Loucy (cell line): ENCODE results near the gene BTBD9.

Experiments
- H2AFZ ChIP-seq: fragments of 200-600 bp; sonication (generic); 2 replicates; pipeline ENCODE4 v1.6.0; 2016; ENCODE audit warnings: antibody characterized with exemption, mild to moderate bottlenecking, low read length, moderate library complexity
- H3F3A ChIP-seq: fragments of 200-600 bp; 2 replicates; pipeline ENCODE4 v1.6.0; 2016; ENCODE audit warnings: antibody characterized with exemption, low read depth, mild to moderate bottlenecking
- H3K27me3 ChIP-seq: fragments of 200-600 bp; sonication (generic); 2 replicates; pipeline ENCODE4 v1.6.1; 2014; ENCODE audit warnings: low read length, mild to moderate bottlenecking; ENCODE audit not compliant: insufficient read depth, poor library complexity, severe bottlenecking
- H3K36me3 ChIP-seq: fragments of 200-600 bp; sonication (generic); 2 replicates; pipeline ENCODE4 v1.6.1; 2016; ENCODE audit warnings: low read length; ENCODE audit not compliant: insufficient read depth
- H3K4me1 ChIP-seq: fragments of 200-600 bp; sonication (generic); 2 replicates; pipeline ENCODE4 v1.5.1; 2014; ENCODE audit warnings: low read length, mild to moderate bottlenecking; ENCODE audit not compliant: insufficient read depth, poor library complexity, severe bottlenecking
- H3K4me2 ChIP-seq: fragments of 200-600 bp; sonication (generic); 2 replicates; pipeline ENCODE4 v1.6.0; 2014; ENCODE audit warnings: antibody characterized with exemption, low read length, low read depth, mild to moderate bottlenecking; ENCODE audit not compliant: poor library complexity, severe bottlenecking
- H3K4me3 ChIP-seq: fragments of 200-600 bp; sonication (generic); 2 replicates; pipeline ENCODE4 v1.5.1; 2014; ENCODE audit warnings: low read length, mild to moderate bottlenecking, mixed read lengths; ENCODE audit not compliant: poor library complexity, severe bottlenecking
- H3K79me2 ChIP-seq: fragments of 200-600 bp; sonication (generic); 2 replicates; pipeline ENCODE4 v1.6.1; 2014; ENCODE audit warnings: low read length; ENCODE audit not compliant: insufficient read depth
- H3K9ac ChIP-seq: fragments of 200-600 bp; sonication (generic); 2 replicates; pipeline ENCODE4 v1.6.0; 2014; ENCODE audit warnings: mild to moderate bottlenecking, low read depth, low read length, moderate library complexity; ENCODE audit not compliant: poor library complexity, severe bottlenecking
- H3K9me2 ChIP-seq: fragments of 200-600 bp; sonication (generic); replicated peaks from 2 replicates; pipeline ENCODE4 v1.6.1; 2016; ENCODE audit warnings: low read depth, low read length, mixed read lengths
- H3K9me3 ChIP-seq: fragments of 200-600 bp; sonication (generic); 2 replicates; pipeline ENCODE4 v1.6.1; 2014; ENCODE audit warnings: mild to moderate bottlenecking, antibody characterized with exemption, low read length, low read depth; ENCODE audit not compliant: insufficient read depth
- H4K20me1 ChIP-seq: fragments of 200-600 bp; sonication (generic); 2 replicates; pipeline ENCODE4 v1.6.0; 2014; ENCODE audit warnings: antibody characterized with exemption, low read length, mild to moderate bottlenecking; ENCODE audit not compliant: insufficient read depth, poor library complexity, severe bottlenecking
- CTCF ChIP-seq: fragments of 200-600 bp; sonication (generic); conservative IDR thresholded peaks from 2 replicates; pipeline ENCODE4 v1.5.1; 2014; ENCODE audit warnings: mild to moderate bottlenecking, antibody characterized with exemption, low read length
- EZH2phosphoT487 ChIP-seq: fragments of 200-600 bp; IDR thresholded peaks from 2 replicates; pipeline ENCODE4 v1.6.1; 2018; ENCODE audit warnings: antibody characterized with exemption, mild to moderate bottlenecking, moderate library complexity, borderline replicate concordance

Gene BTBD9

DNA sequence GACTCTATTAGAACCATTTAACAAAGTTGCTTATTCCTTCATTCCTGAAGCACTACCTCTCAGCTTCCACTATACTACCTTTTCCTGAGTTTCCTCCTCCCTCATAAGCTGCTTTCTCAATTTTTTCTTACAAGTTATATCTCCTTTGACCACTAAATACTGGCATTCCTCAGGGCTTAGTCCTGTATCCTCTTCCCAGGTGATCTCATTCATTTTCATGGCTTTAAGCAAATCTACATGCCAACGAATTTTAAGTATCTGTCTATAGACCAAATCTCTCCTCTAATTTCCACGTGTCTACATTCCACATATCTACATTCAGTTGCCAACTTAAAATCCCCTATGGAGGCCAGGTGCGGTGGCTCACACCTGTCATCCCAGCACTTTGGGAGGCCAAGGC is 134.7 kb downstream of the BTBD9 start:
- no peak overlapping the region for H2AFZ ChIP-seq
- H3K79me2 ChIP-seq, result no peaks in the 10 kb centered on the region
- H3K4me3 ChIP-seq, result no peak overlapping the region
- no peak overlapping the region for H3K4me2 ChIP-seq
- TF ChIP-seq CTCF (no peak), EZH2phosphoT487 (no peak)
- no peaks in the 10 kb centered on the region for H3K9me3 ChIP-seq
- H3K4me1 ChIP-seq, result peaks cover 9% of the 10 kb centered on the region
- no peaks in the 10 kb centered on the region for H4K20me1 ChIP-seq
- no peaks in the 10 kb centered on the region for H3F3A ChIP-seq
- no peaks in the 10 kb centered on the region for H3K36me3 ChIP-seq
- no peaks in the 10 kb centered on the region for H3K27me3 ChIP-seq
- H3K9me2 ChIP-seq, result no peaks in the 10 kb centered on the region
- no peak overlapping the region for H3K9ac ChIP-seq

DNA sequence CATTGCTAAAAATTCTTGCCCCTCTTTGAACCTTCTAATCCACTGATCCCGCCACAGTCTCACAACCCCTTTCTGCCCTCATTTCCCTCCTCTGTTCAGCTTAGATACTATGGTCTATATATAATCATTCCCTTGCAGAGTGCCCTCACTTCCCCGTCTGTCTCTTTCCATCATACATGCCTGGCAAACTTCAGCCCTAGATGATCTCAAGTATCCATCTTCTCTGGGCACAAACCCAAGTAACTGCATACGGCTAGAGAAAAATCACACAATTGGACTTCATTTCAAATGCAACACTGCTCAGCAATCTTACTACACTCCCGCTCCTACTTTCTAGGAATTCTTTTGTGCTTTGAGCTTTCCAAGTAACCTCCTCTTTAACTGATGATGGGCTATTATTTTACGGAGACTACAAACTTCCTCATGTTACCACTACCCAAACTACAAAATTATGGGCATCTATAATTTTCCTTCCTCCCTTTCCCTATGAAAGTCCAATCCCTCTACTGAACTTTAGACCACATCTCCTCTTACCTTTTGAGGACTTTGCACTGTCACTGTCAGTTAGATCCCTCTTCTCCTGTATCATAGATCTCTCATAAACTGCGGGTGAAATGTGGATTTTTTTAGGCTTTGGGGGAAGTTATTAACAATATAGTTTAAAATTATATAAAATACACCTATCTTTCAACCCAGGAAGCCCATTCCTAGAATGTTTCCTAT is 135.6 kb downstream of the BTBD9 start:
- Histone ChIP-seq H3K4me2 (no peak overlapping the region), H3K9ac (no peak overlapping the region), H3K4me3 (no peak overlapping the region), H2AFZ (no peak overlapping the region), H4K20me1 (no peaks in the 10 kb centered on the region), H3K27me3 (no peaks in the 10 kb centered on the region), H3K4me1 (peaks cover 9% of the 10 kb centered on the region), H3K36me3 (no peaks in the 10 kb centered on the region), H3K9me2 (no peaks in the 10 kb centered on the region), H3F3A (no peaks in the 10 kb centered on the region), H3K79me2 (no peaks in the 10 kb centered on the region), H3K9me3 (no peaks in the 10 kb centered on the region)
- TF ChIP-seq EZH2phosphoT487 (no peak), CTCF (no peak)

DNA sequence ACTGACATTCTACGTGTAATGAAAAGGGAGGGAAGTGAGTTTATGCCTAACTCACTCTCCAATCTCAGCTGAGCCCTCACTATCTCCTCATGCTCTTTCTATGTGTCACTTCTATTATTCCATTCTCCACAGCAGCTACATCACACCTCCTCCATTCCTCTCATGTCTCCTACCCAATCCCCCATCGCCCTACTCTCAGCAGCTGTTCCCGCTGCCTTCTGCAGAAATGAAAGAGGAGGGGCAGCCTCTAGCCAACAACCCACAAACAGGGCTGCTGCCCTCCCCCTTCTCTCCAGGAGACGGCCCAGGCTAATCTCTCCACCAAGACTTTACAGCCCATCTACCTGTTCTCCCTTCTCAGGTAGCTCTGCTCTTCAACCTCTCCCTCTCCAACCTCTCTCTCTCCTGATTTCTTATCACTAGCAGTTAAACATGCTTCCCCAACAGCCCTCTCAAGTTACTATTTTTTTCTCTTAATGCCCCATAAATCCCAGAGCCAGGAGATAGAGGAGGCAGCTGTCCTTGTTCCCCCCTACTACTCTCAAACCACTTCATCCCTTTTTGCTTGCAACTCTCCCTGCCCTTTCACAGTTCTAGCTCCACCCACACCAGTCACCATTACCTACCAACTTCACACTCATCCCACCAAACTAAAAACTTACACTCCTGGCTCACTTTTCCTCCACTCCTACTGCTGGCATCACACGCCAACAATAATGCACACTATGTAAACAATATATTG is 136.5 kb downstream of the BTBD9 start:
- Histone ChIP-seq H3K9me2 (no peaks in the 10 kb centered on the region), H4K20me1 (no peaks in the 10 kb centered on the region), H3K27me3 (no peaks in the 10 kb centered on the region), H3K79me2 (no peaks in the 10 kb centered on the region), H3K36me3 (no peaks in the 10 kb centered on the region), H3K4me1 (peaks cover 5% of the 10 kb centered on the region), H3F3A (no peaks in the 10 kb centered on the region), H3K4me3 (no peak overlapping the region), H3K9ac (no peak overlapping the region), H2AFZ (no peak overlapping the region), H3K9me3 (no peaks in the 10 kb centered on the region), H3K4me2 (no peak overlapping the region)
- TF ChIP-seq CTCF (no peak), EZH2phosphoT487 (no peak)
